Measurements from ENCODE around the gene ZSCAN10. TPM values are rescaled to one million over a fixed set of nuclear protein-coding genes. Genes with fewer than 3 reads are reported as not detected.

ZSCAN10 gene
- total and polyA plus RNA-seq, 9 of the 15 experiments (the other 6 are each of a cell fraction or from before 2014, with no cell fraction given), result 0.22 TPM; not detected in 8

- no peak overlapping the region for H3K4me2 ChIP-seq (ENCODE audit: insufficient read depth, low read length)
- ChIA-PET CTCF (ENCODE audit: low intra/inter-chr PET ratio) (no interaction called here), POLR2A (interaction anchor here (0.6 to 2.5 kb wide), 2 partner anchors 11 to 109 kb away, joined by 3 to 14 read pairs; partner anchors contain the start of gene ZNF213)
- no TSS peak for BruUV-seq (replicated peaks)
- ATAC-seq (no peak), DNase-seq (ENCODE audit: extremely low read depth in 1 of 4, low spot score in 3 of 4) (no peak), FAIRE-seq (no peak)
- H3K4me1 ChIP-seq (replicated peaks in 1 of 2; ENCODE audit: control insufficient read depth in 2 of 2, insufficient read depth in 2 of 2, low read length in 2 of 2), result peaks cover 0 to 61% of the 10 kb centered on the region in 2 experiments; a peak in 2 of 5 replicates
- no peaks in the 10 kb centered on the region for H3K27me3 ChIP-seq (ENCODE audit: control insufficient read depth in 2 of 2, insufficient read depth in 2 of 2, low read length in 2 of 2)
- H3K79me2 ChIP-seq (ENCODE audit: control insufficient read depth, insufficient read depth, low read length), result no peaks in the 10 kb centered on the region
- no peaks in the 10 kb centered on the region for H3K9me3 ChIP-seq (replicated peaks; ENCODE audit: control insufficient read depth, insufficient read depth, low read depth, low read length)
- no peak overlapping the region for H3K4me3 ChIP-seq
- 63% methylated on average over 10 of the region's 10 CpGs for WGBS (ENCODE audit: insufficient coverage, low coverage, missing lambda C conversion rate)
- no peak overlapping the region for H3K27ac ChIP-seq (ENCODE audit: extremely low read depth, low read depth, low read length)
- H4K20me1 ChIP-seq (replicated peaks; ENCODE audit: control insufficient read depth, insufficient read depth, low read length), result no peaks in the 10 kb centered on the region; the same call in 1 of the 2 replicates
- H3K9me1 ChIP-seq (ENCODE audit: control insufficient read depth, insufficient read depth, low read length), result no peaks in the 10 kb centered on the region
- intact Hi-C loops (cut with micrococcal nuclease), result no loop called here
- in situ Hi-C loops (cut with MboI), result no loop called here
- H2AFZ ChIP-seq (ENCODE audit: low read depth, low read length), result no peak overlapping the region
- peaks cover 14% of the 10 kb centered on the region; the same call in 1 of the 3 replicates for H3K36me3 ChIP-seq (ENCODE audit: control insufficient read depth, insufficient read depth, low read length)
- peak overlapping the region in 1 of 2 experiments; percentile 66; a peak in 2 of 4 replicates for H3K9ac ChIP-seq (ENCODE audit: insufficient read depth in 1 of 2, low read depth in 2 of 2, low read length in 2 of 2)
- no peak for TF ChIP-seq ZNF408 (CRISPR knock-in tag; IDR thresholded peaks at IDR 0.05; ENCODE audit: low read depth)
- TF ChIP-seq CREB3L1 (IDR thresholded peaks at IDR 0.05; ENCODE audit: borderline replicate concordance, low read depth), result no peak
- no peak for TF ChIP-seq HOXB6 (CRISPR knock-in tag; IDR thresholded peaks at IDR 0.05; ENCODE audit: borderline replicate concordance)
- no peak for TF ChIP-seq E2F3 (CRISPR knock-in tag; IDR thresholded peaks at IDR 0.05)
- no peak for TF ChIP-seq ZNF707 (CRISPR knock-in tag; conservative IDR thresholded peaks at IDR 0.05)
- TF ChIP-seq DMBX1 (CRISPR knock-in tag; IDR thresholded peaks at IDR 0.05; ENCODE audit: borderline replicate concordance), result no peak
- TF ChIP-seq GTF2F1 (IDR thresholded peaks at IDR 0.05; ENCODE audit: low read depth, low read length), result no peak
- TF ChIP-seq ZNF184 (CRISPR knock-in tag; IDR thresholded peaks at IDR 0.05), result no peak
- no peak for TF ChIP-seq ZEB2 (IDR thresholded peaks at IDR 0.05)
- TF ChIP-seq RBM14 (IDR thresholded peaks at IDR 0.05; ENCODE audit: borderline replicate concordance, insufficient read depth, low read depth, low read length), result no peak
- no peak for TF ChIP-seq CCAR2 (IDR thresholded peaks at IDR 0.05; ENCODE audit: low read depth, low read length)
- no peak for TF ChIP-seq ZNF165 (CRISPR knock-in tag; IDR thresholded peaks at IDR 0.05; ENCODE audit: borderline replicate concordance)
- no peak for TF ChIP-seq SRSF3 (IDR thresholded peaks at IDR 0.05; ENCODE audit: insufficient read depth, low read length)
- TF ChIP-seq JUNB (CRISPR knock-in tag; conservative IDR thresholded peaks at IDR 0.05), result no peak
Observed at GRCh38 chr16:3145151-3145550, 46.1 kb upstream of the ZSCAN10 start.
